Activated CD4-positive, alpha-beta T cell treated with anti-CD3 and anti-CD28 coated beads, Interleukin-2, amount 50 U/mL, for 48 hours (primary cell): ENCODE measurements around the gene CHCHD4.
A peak's percentile ranks its signal among the peaks of the same experiment; 100 is the strongest.
"Not testable (repeated sequence)": the region's sequence is repeated elsewhere in the genome, so short reads cannot be mapped to it uniquely, and the experiment has no call there.

Experiments
- DNase-seq, 2 experiments: peaks; one replicate each; pipeline ENCODE4 v3.0.0-alpha.2; 2020

The CHCHD4 gene

GRCh38 chr3:14133876-14134275 lies 9.2 kb upstream of the CHCHD4 start:
- no peak for DNase-seq

- DNase-seq = no peak
These were observed 8.6 kb upstream of the CHCHD4 start for GRCh38 chr3:14133188-14133800.

GRCh38 chr3:14132689-14133088 lies 8.0 kb upstream of the CHCHD4 start:
- no peak for DNase-seq

- DNase-seq = no peak
These were observed 7.5 kb upstream of the CHCHD4 start for GRCh38 chr3:14132120-14132519.

GRCh38 chr3:14131134-14131533 lies 6.5 kb upstream of the CHCHD4 start:
- no peak for DNase-seq

GRCh38 chr3:14130707-14131106 lies 6.0 kb upstream of the CHCHD4 start:
- no peak for DNase-seq

GRCh38 chr3:14130230-14130629 lies 5.6 kb upstream of the CHCHD4 start:
- DNase-seq = no peak

- DNase-seq = no peak
These were observed 4.6 kb upstream of the CHCHD4 start for GRCh38 chr3:14129296-14129695.

- no peak for DNase-seq
These were observed 4.1 kb upstream of the CHCHD4 start for GRCh38 chr3:14128724-14129123.

- DNase-seq = no peak
These were observed 3.0 kb upstream of the CHCHD4 start for GRCh38 chr3:14127516-14128161.

- DNase-seq = no peak
These were observed 2.3 kb upstream of the CHCHD4 start for GRCh38 chr3:14126887-14127505.

- DNase-seq = no peak
These were observed 1.6 kb upstream of the CHCHD4 start for GRCh38 chr3:14126017-14126886.

- peak; percentile 60 to 70 for DNase-seq
These were observed 735 bp upstream of the CHCHD4 start for GRCh38 chr3:14125193-14126016.

- peak; percentile 68 to 73 for DNase-seq
These were observed 451 bp downstream of the CHCHD4 start for GRCh38 chr3:14124223-14124614.

GRCh38 chr3:14123308-14124222 lies 1.1 kb downstream of the CHCHD4 start:
- DNase-seq = no peak

GRCh38 chr3:14122301-14122700 lies 2.4 kb downstream of the CHCHD4 start:
- DNase-seq = no peak

- no peak for DNase-seq
These were observed 2.8 kb downstream of the CHCHD4 start for GRCh38 chr3:14121859-14122258.

GRCh38 chr3:14120921-14121448 lies 3.7 kb downstream of the CHCHD4 start:
- not testable (repeated sequence) for DNase-seq

GRCh38 chr3:14120111-14120920 lies 4.4 kb downstream of the CHCHD4 start:
- DNase-seq = no peak

GRCh38 chr3:14119651-14120050 lies 5.0 kb downstream of the CHCHD4 start:
- no peak for DNase-seq
